HepG2 (cell line): ENCODE measurements around the gene PHLPP2. TPM values are rescaled to one million over a fixed set of nuclear protein-coding genes. Genes with fewer than 3 reads are reported as not detected.

Experiments
- AGO1 ChIP-seq: fragments of 200-400 bp; formaldehyde crosslinking; IDR thresholded peaks from 2 replicates; pipeline ENCODE4 v1.6.1; 2017; ENCODE audit warnings: mild to moderate bottlenecking, low read depth, low read length, moderate library complexity; ENCODE audit not compliant: poor library complexity, severe bottlenecking
- ARID5B ChIP-seq: IDR thresholded peaks from 2 replicates; pipeline ENCODE4 v1.4.0; 2020; ENCODE audit warnings: mild to moderate bottlenecking, missing genetic modification reagents
- CBX5 ChIP-seq: sonication (generic); formaldehyde crosslinking; IDR thresholded peaks from 2 replicates; pipeline ENCODE4 v1.4.0; 2020; ENCODE audit warnings: missing genetic modification reagents, borderline replicate concordance
- DNMT1 ChIP-seq: sonication (generic); formaldehyde crosslinking; IDR thresholded peaks from 2 replicates; pipeline ENCODE4 v1.5.1; 2020; ENCODE audit warnings: mild to moderate bottlenecking, missing genetic modification reagents
- ERF ChIP-seq: IDR thresholded peaks from 2 replicates; pipeline ENCODE4 v1.6.1; 2018; ENCODE audit warnings: missing biosample characterization, missing genetic modification reagents
- FOSL2 ChIP-seq: sonication (generic); formaldehyde crosslinking; IDR thresholded peaks from 2 replicates; pipeline ENCODE4 v1.4.0; 2020; ENCODE audit warnings: missing genetic modification reagents
- HBP1 ChIP-seq: IDR thresholded peaks from 2 replicates; pipeline ENCODE4 v1.6.1; 2016; ENCODE audit warnings: low read depth, control low read depth
- HHEX ChIP-seq: IDR thresholded peaks from 2 replicates; pipeline ENCODE4 v1.6.1; 2016; ENCODE audit warnings: control low read depth
- KLF6 ChIP-seq: IDR thresholded peaks from 2 replicates; pipeline ENCODE4 v1.8.0; 2016; ENCODE audit warnings: missing biosample characterization, missing genetic modification reagents
- MEIS1 ChIP-seq: sonication (generic); formaldehyde crosslinking; IDR thresholded peaks from 2 replicates; pipeline ENCODE4 v1.9.0; 2021; ENCODE audit warnings: mild to moderate bottlenecking, missing genetic modification reagents, moderate library complexity, borderline replicate concordance
- MYC ChIP-seq: sonication (generic); formaldehyde crosslinking; IDR thresholded peaks from 2 replicates; pipeline ENCODE4 v1.9.0; 2021; ENCODE audit warnings: missing genetic modification reagents, borderline replicate concordance
- NCOA2 ChIP-seq: sonication (generic); formaldehyde crosslinking; IDR thresholded peaks from 2 replicates; pipeline ENCODE4 v1.8.0; 2022; ENCODE audit warnings: inconsistent platforms
- NKX3-1 ChIP-seq: sonication (generic); formaldehyde crosslinking; IDR thresholded peaks from 2 replicates; pipeline ENCODE4 v1.5.0; 2020; ENCODE audit warnings: missing genetic modification reagents
- SALL1 ChIP-seq: sonication (generic); formaldehyde crosslinking; IDR thresholded peaks from 2 replicates; pipeline ENCODE4 v1.8.0; 2022; ENCODE audit warnings: mild to moderate bottlenecking, missing genetic modification reagents
- YEATS2 ChIP-seq: sonication (generic); formaldehyde crosslinking; IDR thresholded peaks from 2 replicates; pipeline ENCODE4 v1.4.0; 2020; ENCODE audit warnings: missing genetic modification reagents, borderline replicate concordance
- ZNF282 ChIP-seq: fragments of 450-650 bp; IDR thresholded peaks from 2 replicates; pipeline ENCODE4 v1.6.1; 2018; ENCODE audit not compliant: partially characterized antibody
- ZNF382 ChIP-seq: sonication (generic); formaldehyde crosslinking; IDR thresholded peaks from 2 replicates; pipeline ENCODE4 v1.5.0; 2020; ENCODE audit warnings: missing genetic modification reagents, mild to moderate bottlenecking, borderline replicate concordance
- ZNF430 ChIP-seq: sonication (generic); formaldehyde crosslinking; IDR thresholded peaks from 2 replicates; pipeline ENCODE4 v1.9.0; 2021; ENCODE audit warnings: mild to moderate bottlenecking, missing genetic modification reagents
- ZNF501 ChIP-seq: sonication (generic); formaldehyde crosslinking; IDR thresholded peaks from 2 replicates; pipeline ENCODE4 v1.5.1; 2020; ENCODE audit warnings: mild to moderate bottlenecking, moderate library complexity, missing genetic modification reagents
- ZNF687 ChIP-seq: sonication (generic); formaldehyde crosslinking; IDR thresholded peaks from 2 replicates; pipeline ENCODE4 v1.5.1; 2020; ENCODE audit warnings: mild to moderate bottlenecking, missing genetic modification reagents, moderate library complexity
- ZNF792 ChIP-seq: IDR thresholded peaks from 2 replicates; pipeline ENCODE4 v1.6.1; 2016
- polyA plus RNA-seq, 8 experiments: library from polyadenylated mRNA; depleted of rRNA in 3 of 8; stranded (reverse) in 7 of 8; unstranded in 1 of 8; fragments of >200 nt; fragmentation: Illumina TruSeq in 4 of 8; extraction: Trizol in 4 of 8; gene quantifications; 2 replicates each; pipeline versions ENCODE4 v1.2.1 to v1.2.3, GENCODE V29; 2011 to 2016; ENCODE audit warnings: low read depth in 4 of 8, missing spikeins in 1 of 8, mixed read lengths in 1 of 8; ENCODE audit not compliant: insufficient read depth in 1 of 8
- total RNA-seq, 5 experiments: library from RNA; depleted of rRNA; stranded (reverse); fragments of >200 nt; fragmentation: Illumina TruSeq; extraction: Trizol; gene quantifications; 2 replicates each; pipeline ENCODE4 v1.2.3, GENCODE V29; 2016; ENCODE audit warnings: low read depth in 1 of 5

The PHLPP2 gene
- total and polyA plus RNA-seq, 2 of the 13 experiments (the other 11 are each of a cell fraction or from before 2014, with no cell fraction given) = 8.9 TPM

GRCh38 chr16:71610936-71611871 lies 113.3 kb downstream of the PHLPP2 start (continued):
- peak; percentile 79; the same call in 1 of the 2 replicates for TF ChIP-seq KLF6 (CRISPR knock-in tag)
- TF ChIP-seq NCOA2 (CRISPR knock-in tag) = 0 out of 2 replicates have a peak, but pooled peaks have one; percentile 22
- TF ChIP-seq ZNF282 = no peak
- TF ChIP-seq ERF (CRISPR knock-in tag) = peak; percentile 63; the same call in 1 of the 2 replicates
- TF ChIP-seq SALL1 (CRISPR knock-in tag) = peak; percentile 90
- peak; percentile 18; the same call in 1 of the 2 replicates for TF ChIP-seq MYC (CRISPR knock-in tag)
- peak; percentile 74 for TF ChIP-seq ZNF501 (CRISPR knock-in tag)
- no peak for TF ChIP-seq NKX3-1
- TF ChIP-seq MEIS1 (CRISPR knock-in tag) = no peak
- peak; percentile 82; the same call in 1 of the 2 replicates for TF ChIP-seq CBX5 (CRISPR knock-in tag)
- no peak for TF ChIP-seq AGO1
- TF ChIP-seq ARID5B (CRISPR knock-in tag) = peak; percentile 57
- no peak for TF ChIP-seq HBP1 (CRISPR knock-in tag)
- TF ChIP-seq HHEX (CRISPR knock-in tag) = no peak
- TF ChIP-seq ZNF792 (CRISPR knock-in tag) = peak; percentile 31; the same call in 1 of the 2 replicates
- 0 out of 2 replicates have a peak, but pooled peaks have one; percentile 54 for TF ChIP-seq ZNF430
- TF ChIP-seq FOSL2 = peak; percentile 61
- no peak for TF ChIP-seq ZNF382 (CRISPR knock-in tag)
- TF ChIP-seq YEATS2 (CRISPR knock-in tag) = peak; percentile 27; the same call in 1 of the 2 replicates
- TF ChIP-seq DNMT1 (CRISPR knock-in tag) = peak; percentile 64; the same call in 1 of the 2 replicates
- TF ChIP-seq ZNF687 = peak; percentile 82
